ENCODE results near the gene ADGRL2.

- TF ChIP-seq POLR2A (IDR thresholded peaks at IDR 0.05; ENCODE audit: low read length) (no peak), GATA1 (IDR thresholded peaks at IDR 0.05; ENCODE audit: low read depth, low read length) (no peak)
Observed at GRCh38 chr1:81912383-81912782, 111.6 kb downstream of the ADGRL2 start.

Data from erythroblast (primary cell).